K562 (cell line): ENCODE data around the gene COPS6. TPM values are rescaled to one million over a fixed set of nuclear protein-coding genes. Genes with fewer than 3 reads are reported as not detected.

Experiments
- ASH1L ChIP-seq: fragments of 450-650 bp; IDR thresholded peaks from 2 replicates; pipeline ENCODE4 v1.6.1; 2018; ENCODE audit warnings: borderline replicate concordance, mild to moderate bottlenecking, low read depth; ENCODE audit not compliant: partially characterized antibody
- DIDO1 ChIP-seq: fragments of 450-650 bp; IDR thresholded peaks from 2 replicates; pipeline ENCODE4 v1.6.1; 2016; ENCODE audit warnings: low read depth, missing biosample characterization, missing genetic modification characterization
- FOXA1 ChIP-seq: fragments of 450-650 bp; IDR thresholded peaks from 2 replicates; pipeline ENCODE4 v1.6.1; 2016; ENCODE audit warnings: mild to moderate bottlenecking, borderline replicate concordance
- HDGF ChIP-seq: fragments of 450-650 bp; IDR thresholded peaks from 2 replicates; pipeline ENCODE4 v1.6.1; 2016
- NR2C1 ChIP-seq, 2 experiments: fragments of 450-650 bp; IDR thresholded peaks; 2 replicates each; pipeline ENCODE4 v1.6.1; 2017; ENCODE audit warnings: mild to moderate bottlenecking in 2 of 2, antibody characterized with exemption in 1 of 2, inconsistent platforms in 1 of 2, missing compliant biosample characterization in 1 of 2, missing genetic modification characterization in 1 of 2
- RBFOX2 ChIP-seq: fragments of 200-400 bp; formaldehyde crosslinking; IDR thresholded peaks from 2 replicates; pipeline ENCODE4 v1.6.1; 2017; ENCODE audit warnings: low read depth, mild to moderate bottlenecking, low read length, moderate library complexity
- RCOR1 ChIP-seq, 2 experiments: IDR thresholded peaks; 2 replicates each; pipeline ENCODE4 v1.6.1; 2012; ENCODE audit warnings: low read depth in 2 of 2, low read length in 2 of 2, borderline replicate concordance in 1 of 2, improper control_type of control experiment in 1 of 2
- SMARCA5 ChIP-seq: fragments of 450-650 bp; IDR thresholded peaks from 2 replicates; pipeline ENCODE4 v1.6.1; 2016
- TGIF2 ChIP-seq: sonication (generic); formaldehyde crosslinking; IDR thresholded peaks from 2 replicates; pipeline ENCODE4 v1.8.1; 2022; ENCODE audit warnings: mild to moderate bottlenecking, missing genetic modification reagents, moderate library complexity
- ZNF316 ChIP-seq: fragments of 450-650 bp; IDR thresholded peaks from 2 replicates; pipeline ENCODE4 v1.6.1; 2016
- ZNF431 ChIP-seq: sonication (generic); formaldehyde crosslinking; IDR thresholded peaks from 2 replicates; pipeline ENCODE4 v1.8.0; 2022; ENCODE audit warnings: mild to moderate bottlenecking, missing genetic modification reagents
- polyA plus RNA-seq, 8 experiments: library from polyadenylated mRNA; depleted of rRNA in 4 of 8; stranded (reverse) in 5 of 8; unstranded in 3 of 8; fragments of >200 nt; fragmentation: Nextera tagmentation in 2 of 8; fragmentation: Illumina TruSeq in 1 of 8; extraction: Ambion mirVana in 2 of 8; extraction: Trizol in 1 of 8; gene quantifications; 2 replicates each; pipeline versions ENCODE4 v1.2.1 to v1.2.3, GENCODE V29; 2011 to 2014; ENCODE audit warnings: inconsistent platforms in 1 of 8, missing spikeins in 1 of 8
- total RNA-seq, 7 experiments: library from RNA; depleted of rRNA in 6 of 7; stranded (reverse); fragments of >200 nt in 6 of 7; fragmentation: Illumina TruSeq in 2 of 7; extraction: Trizol in 2 of 7; gene quantifications; 2 replicates each; pipeline versions ENCODE4 v1.2.1 to v1.2.3, GENCODE V29; 2011 to 2021; ENCODE audit warnings: low replicate concordance in 1 of 7
- TF ChIP-seq, protein P1 (sequence below): fragments of 450-650 bp; IDR thresholded peaks from 2 replicates; pipeline ENCODE4 v1.6.1; 2016
- TF ChIP-seq, protein P2 (sequence below), 2 experiments: fragments of 450-650 bp; IDR thresholded peaks; 2 replicates each; pipeline ENCODE4 v1.6.1; 2016
- TF ChIP-seq, protein P3 (sequence below), 2 experiments: IDR thresholded peaks in 1 of 2; conservative IDR thresholded peaks in 1 of 2; 2 replicates each; pipeline ENCODE4 v1.6.1; 2016; ENCODE audit warnings: low read depth in 2 of 2, mild to moderate bottlenecking in 1 of 2, missing compliant biosample characterization in 1 of 2, missing genetic modification characterization in 1 of 2, moderate library complexity in 1 of 2
- TF ChIP-seq, protein P4 (sequence below): fragments of 450-650 bp; IDR thresholded peaks from 2 replicates; pipeline ENCODE4 v1.6.1; 2016; ENCODE audit warnings: missing biosample characterization, missing genetic modification characterization

COPS6 gene
- total and polyA plus RNA-seq, 9 of the 15 experiments (the other 6 are each of a cell fraction or from before 2014, with no cell fraction given) = 63.0 to 331 (median 168) TPM

DNA sequence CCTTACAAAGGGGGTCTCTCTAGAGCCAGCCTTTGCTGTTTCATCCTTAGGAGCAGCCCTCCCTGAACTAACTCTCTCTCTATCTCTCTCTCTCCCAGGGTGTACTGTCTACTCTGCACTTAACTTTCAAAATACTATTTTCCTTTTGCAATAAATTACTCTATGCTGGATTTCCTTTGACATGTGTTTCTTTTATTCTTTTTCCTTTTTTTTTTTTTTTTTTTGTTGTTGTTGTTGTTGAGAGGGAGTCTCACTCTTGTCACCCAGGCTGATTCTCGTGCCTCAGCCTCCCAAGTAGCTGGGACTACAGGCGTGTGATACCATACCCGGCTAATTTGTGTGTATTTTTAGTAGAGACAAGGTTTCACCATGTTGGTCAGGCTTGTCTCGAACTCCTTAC lies 5.8 kb upstream of the COPS6 start (continued):
- TF ChIP-seq, protein P1, sequence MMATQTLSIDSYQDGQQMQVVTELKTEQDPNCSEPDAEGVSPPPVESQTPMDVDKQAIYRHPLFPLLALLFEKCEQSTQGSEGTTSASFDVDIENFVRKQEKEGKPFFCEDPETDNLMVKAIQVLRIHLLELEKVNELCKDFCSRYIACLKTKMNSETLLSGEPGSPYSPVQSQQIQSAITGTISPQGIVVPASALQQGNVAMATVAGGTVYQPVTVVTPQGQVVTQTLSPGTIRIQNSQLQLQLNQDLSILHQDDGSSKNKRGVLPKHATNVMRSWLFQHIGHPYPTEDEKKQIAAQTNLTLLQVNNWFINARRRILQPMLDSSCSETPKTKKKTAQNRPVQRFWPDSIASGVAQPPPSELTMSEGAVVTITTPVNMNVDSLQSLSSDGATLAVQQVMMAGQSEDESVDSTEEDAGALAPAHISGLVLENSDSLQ = peak; percentile 58
- TF ChIP-seq RCOR1 (IDR thresholded peaks at IDR 0.05; ENCODE audit: borderline replicate concordance in 1 of 2, low read depth in 2 of 2, low read length in 2 of 2) = no peak
- peak; percentile 55; the same call in 1 of the 2 replicates for TF ChIP-seq SMARCA5
- TF ChIP-seq, protein P2, sequence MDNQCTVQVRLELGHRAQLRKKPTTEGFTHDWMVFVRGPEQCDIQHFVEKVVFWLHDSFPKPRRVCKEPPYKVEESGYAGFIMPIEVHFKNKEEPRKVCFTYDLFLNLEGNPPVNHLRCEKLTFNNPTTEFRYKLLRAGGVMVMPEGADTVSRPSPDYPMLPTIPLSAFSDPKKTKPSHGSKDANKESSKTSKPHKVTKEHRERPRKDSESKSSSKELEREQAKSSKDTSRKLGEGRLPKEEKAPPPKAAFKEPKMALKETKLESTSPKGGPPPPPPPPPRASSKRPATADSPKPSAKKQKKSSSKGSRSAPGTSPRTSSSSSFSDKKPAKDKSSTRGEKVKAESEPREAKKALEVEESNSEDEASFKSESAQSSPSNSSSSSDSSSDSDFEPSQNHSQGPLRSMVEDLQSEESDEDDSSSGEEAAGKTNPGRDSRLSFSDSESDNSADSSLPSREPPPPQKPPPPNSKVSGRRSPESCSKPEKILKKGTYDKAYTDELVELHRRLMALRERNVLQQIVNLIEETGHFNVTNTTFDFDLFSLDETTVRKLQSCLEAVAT (IDR thresholded peaks at IDR 0.05) = 0 out of 4 replicates have a peak, but pooled peaks of 1 of the 2 experiments have one; percentile 42
- TF ChIP-seq ASH1L = peak; percentile 27
- 0 out of 2 replicates have a peak, but pooled peaks have one; percentile 22 for TF ChIP-seq DIDO1 (tag)
- TF ChIP-seq HDGF = peak; percentile 77; the same call in 1 of the 2 replicates
- no peak for TF ChIP-seq NR2C1 (IDR thresholded peaks at IDR 0.05)
- 0 out of 2 replicates have a peak, but pooled peaks have one; percentile 5 for TF ChIP-seq NR2C1 (tag; IDR thresholded peaks at IDR 0.05)
- TF ChIP-seq RBFOX2 = no peak
- no peak for TF ChIP-seq TGIF2 (CRISPR knock-in tag)
- 0 out of 2 replicates have a peak, but pooled peaks have one; percentile 30 for TF ChIP-seq ZNF316
- TF ChIP-seq, protein P3, sequence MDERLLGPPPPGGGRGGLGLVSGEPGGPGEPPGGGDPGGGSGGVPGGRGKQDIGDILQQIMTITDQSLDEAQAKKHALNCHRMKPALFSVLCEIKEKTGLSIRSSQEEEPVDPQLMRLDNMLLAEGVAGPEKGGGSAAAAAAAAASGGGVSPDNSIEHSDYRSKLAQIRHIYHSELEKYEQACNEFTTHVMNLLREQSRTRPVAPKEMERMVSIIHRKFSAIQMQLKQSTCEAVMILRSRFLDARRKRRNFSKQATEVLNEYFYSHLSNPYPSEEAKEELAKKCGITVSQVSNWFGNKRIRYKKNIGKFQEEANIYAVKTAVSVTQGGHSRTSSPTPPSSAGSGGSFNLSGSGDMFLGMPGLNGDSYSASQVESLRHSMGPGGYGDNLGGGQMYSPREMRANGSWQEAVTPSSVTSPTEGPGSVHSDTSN (CRISPR knock-in tag; IDR thresholded peaks at IDR 0.05; ENCODE audit: low read depth) = no peak
- TF ChIP-seq, protein P3 (tag; conservative IDR thresholded peaks at IDR 0.05; ENCODE audit: low read depth) = peak; percentile 69
- TF ChIP-seq, protein P4, sequence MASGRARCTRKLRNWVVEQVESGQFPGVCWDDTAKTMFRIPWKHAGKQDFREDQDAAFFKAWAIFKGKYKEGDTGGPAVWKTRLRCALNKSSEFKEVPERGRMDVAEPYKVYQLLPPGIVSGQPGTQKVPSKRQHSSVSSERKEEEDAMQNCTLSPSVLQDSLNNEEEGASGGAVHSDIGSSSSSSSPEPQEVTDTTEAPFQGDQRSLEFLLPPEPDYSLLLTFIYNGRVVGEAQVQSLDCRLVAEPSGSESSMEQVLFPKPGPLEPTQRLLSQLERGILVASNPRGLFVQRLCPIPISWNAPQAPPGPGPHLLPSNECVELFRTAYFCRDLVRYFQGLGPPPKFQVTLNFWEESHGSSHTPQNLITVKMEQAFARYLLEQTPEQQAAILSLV (tag) = peak; percentile 63; the same call in 1 of the 2 replicates
- no peak for TF ChIP-seq ZNF431 (CRISPR knock-in tag)
- TF ChIP-seq FOXA1 = no peak
